ENCODE measurements around the gene DERL3.

DNA sequence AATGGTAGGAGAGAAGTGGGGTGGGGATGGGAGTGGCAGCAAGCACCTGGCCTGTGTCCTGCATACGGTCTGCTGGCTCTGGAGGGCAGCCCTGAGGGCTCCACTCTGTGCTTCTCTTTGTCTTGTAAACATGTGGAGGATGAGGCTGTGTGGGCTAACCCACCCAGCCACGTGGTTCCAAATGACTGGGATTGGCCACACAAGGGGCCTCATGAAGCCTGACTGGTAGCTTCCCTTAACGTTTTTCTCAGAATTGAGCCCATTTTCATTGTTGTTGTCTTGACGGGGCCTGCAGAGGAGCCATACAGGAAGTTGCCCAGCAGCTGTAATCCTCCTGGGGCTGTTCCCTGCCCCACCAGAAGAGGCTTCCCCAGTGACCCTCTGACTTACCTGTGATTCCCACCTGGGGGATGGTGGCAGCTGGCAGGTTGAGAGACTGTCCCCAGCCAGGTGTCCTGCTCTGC is 18.0 kb downstream of the DERL3 start:
- TF ChIP-seq CTCF (IDR thresholded peaks at IDR 0.05) (no peak), EP300 (IDR thresholded peaks at IDR 0.05) (no peak), POLR2AphosphoS5 (IDR thresholded peaks at IDR 0.05) (no peak)
